ENCODE data around the gene FMO2.

GRCh38 chr1:171254859-171255258 lies 69.8 kb downstream of the FMO2 start:
- TF ChIP-seq POLR2AphosphoS5 (IDR thresholded peaks at IDR 0.05; ENCODE audit: low read depth, low read length) = no peak
- no peak for TF ChIP-seq POLR2A (IDR thresholded peaks at IDR 0.05; ENCODE audit: low read depth, low read length)
